Liver (tissue), 9 donors: ENCODE results near the gene DUXA. TPM values are rescaled to one million over a fixed set of nuclear protein-coding genes. Genes with fewer than 3 reads are reported as not detected.

Source experiments
- DNase-seq: peaks from one replicate; pipeline ENCODE4 v3.0.0-alpha.2; 2017; ENCODE audit warnings: low spot score
- H3K27ac ChIP-seq, 2 donors: one replicate each; pipeline ENCODE4 v1.7.0; 2013; ENCODE audit warnings: inconsistent platforms in 2 of 2, low read length in 2 of 2, control low read depth in 1 of 2, low read depth in 1 of 2, mild to moderate bottlenecking in 1 of 2
- H3K27me3 ChIP-seq, 4 donors: one replicate each; pipeline versions ENCODE4 v1.6.1 to v1.7.0; 2013; ENCODE audit warnings: low read length in 3 of 4, inconsistent platforms in 1 of 4, mild to moderate bottlenecking in 1 of 4, moderate library complexity in 1 of 4; ENCODE audit not compliant: control insufficient read depth in 4 of 4, insufficient read depth in 4 of 4
- H3K36me3 ChIP-seq, 4 donors: one replicate each; pipeline versions ENCODE4 v1.6.1 to v1.7.0; 2013; ENCODE audit warnings: low read length in 3 of 4, mild to moderate bottlenecking in 3 of 4, low read depth in 1 of 4, moderate library complexity in 1 of 4; ENCODE audit not compliant: control insufficient read depth in 4 of 4, insufficient read depth in 3 of 4
- H3K4me1 ChIP-seq, 4 donors: one replicate each; pipeline versions ENCODE4 v1.6.1 to v1.7.0; 2013; ENCODE audit warnings: low read length in 3 of 4, mild to moderate bottlenecking in 3 of 4, moderate library complexity in 1 of 4; ENCODE audit not compliant: control insufficient read depth in 4 of 4, insufficient read depth in 4 of 4
- H3K4me3 ChIP-seq, 3 donors: one replicate each; pipeline versions ENCODE4 v1.6.1 to v1.7.0; 2013; ENCODE audit warnings: low read length in 3 of 3, control low read depth in 1 of 3, low read depth in 1 of 3, mild to moderate bottlenecking in 1 of 3
- H3K9ac ChIP-seq, 2 donors: one replicate each; pipeline ENCODE4 v1.7.0; 2013; ENCODE audit warnings: low read length in 2 of 2, mild to moderate bottlenecking in 2 of 2, moderate library complexity in 2 of 2, control low read depth in 1 of 2, low read depth in 1 of 2
- H3K9me3 ChIP-seq, 4 donors: one replicate each; pipeline versions ENCODE4 v1.6.1 to v1.7.0; 2013; ENCODE audit warnings: low read length in 3 of 4; ENCODE audit not compliant: control insufficient read depth in 4 of 4
- ATF3 ChIP-seq: IDR thresholded peaks from 2 replicates; pipeline ENCODE4 v1.6.1; 2016; ENCODE audit warnings: antibody characterized with exemption
- CTCF ChIP-seq: fragments of 150-350 bp; IDR thresholded peaks from 2 replicates; pipeline ENCODE4 v1.5.1; 2017; ENCODE audit warnings: improper control_type of control experiment, low read depth, low read length; ENCODE audit not compliant: missing input control
- EGR1 ChIP-seq, 2 donors: IDR thresholded peaks; 2 replicates each; pipeline ENCODE4 v1.6.1; 2016 to 2018; ENCODE audit warnings: antibody characterized with exemption in 2 of 2, low read depth in 2 of 2
- FOXA1 ChIP-seq: IDR thresholded peaks from 2 replicates; pipeline ENCODE4 v1.6.1; 2016; ENCODE audit warnings: antibody characterized with exemption
- FOXA2 ChIP-seq: IDR thresholded peaks from 2 replicates; pipeline ENCODE4 v1.6.1; 2016; ENCODE audit warnings: antibody characterized with exemption
- GABPA ChIP-seq, 2 donors: IDR thresholded peaks in 1 of 2; conservative IDR thresholded peaks in 1 of 2; 2 replicates each; pipeline ENCODE4 v1.6.1; 2016; ENCODE audit warnings: antibody characterized with exemption in 2 of 2, mild to moderate bottlenecking in 1 of 2, moderate library complexity in 1 of 2
- HNF4A ChIP-seq, 2 donors: conservative IDR thresholded peaks; 2 replicates each; pipeline ENCODE4 v1.6.1; 2016; ENCODE audit warnings: antibody characterized with exemption in 2 of 2, mild to moderate bottlenecking in 2 of 2
- HNF4G ChIP-seq: IDR thresholded peaks from 2 replicates; pipeline ENCODE4 v1.6.1; 2016; ENCODE audit warnings: antibody characterized with exemption
- JUND ChIP-seq, 2 donors: IDR thresholded peaks; 2 replicates each; pipeline ENCODE4 v1.6.1; 2016; ENCODE audit warnings: antibody characterized with exemption in 2 of 2
- MAX ChIP-seq: IDR thresholded peaks from 2 replicates; pipeline ENCODE4 v1.6.1; 2016; ENCODE audit warnings: antibody characterized with exemption
- NR2F2 ChIP-seq: IDR thresholded peaks from 2 replicates; pipeline ENCODE4 v1.6.1; 2016; ENCODE audit warnings: antibody characterized with exemption
- RAD21 ChIP-seq, 2 donors: IDR thresholded peaks; 2 replicates each; pipeline ENCODE4 v1.6.1; 2016; ENCODE audit warnings: antibody characterized with exemption in 2 of 2, mild to moderate bottlenecking in 2 of 2
- REST ChIP-seq: IDR thresholded peaks from 2 replicates; pipeline ENCODE4 v1.6.1; 2016; ENCODE audit warnings: antibody characterized with exemption, mild to moderate bottlenecking
- RXRA ChIP-seq, 2 donors: IDR thresholded peaks; 2 replicates each; pipeline ENCODE4 v1.6.1; 2017 to 2018; ENCODE audit warnings: antibody characterized with exemption in 2 of 2, mild to moderate bottlenecking in 1 of 2
- TAF1 ChIP-seq: conservative IDR thresholded peaks from 2 replicates; pipeline ENCODE4 v1.6.1; 2016; ENCODE audit warnings: antibody characterized with exemption, mild to moderate bottlenecking
- YY1 ChIP-seq: IDR thresholded peaks from 2 replicates; pipeline ENCODE4 v1.6.1; 2016; ENCODE audit warnings: antibody characterized with exemption, mild to moderate bottlenecking
- ZBTB33 ChIP-seq: IDR thresholded peaks from 2 replicates; pipeline ENCODE4 v1.6.1; 2016; ENCODE audit warnings: antibody characterized with exemption
- WGBS: extraction: QIAGEN DNeasy Blood & Tissue Kit; methylation state at CpG from one replicate; pipeline ENCODE4 v1.1.7; 2013; 5-methylcytosine and 5-hydroxymethylcytosine counted together
- polyA plus RNA-seq, 2 donors: library from polyadenylated mRNA; stranded (reverse) in 1 of 2; unstranded in 1 of 2; fragments of 200-250 nt in 1 of 2; fragments of >200 nt in 1 of 2; fragmentation: Nextera tagmentation in 1 of 2; extraction: Ambion mirVana in 1 of 2; gene quantifications; one replicate each; pipeline versions ENCODE4 v1.2.1 to v1.2.3, GENCODE V29; 2013 to 2015
- total RNA-seq, 2 donors: library from RNA; depleted of rRNA; stranded (reverse); fragments of >200 nt; gene quantifications; one replicate each; pipeline ENCODE4 v1.2.3, GENCODE V29; 2014
- donor health status: healthy.
- donor health status: healthy.
- donor health status: healthy.
- donor health status: healthy.
- donor health status: healthy.

The DUXA gene
- total and polyA plus RNA-seq, 4 donors = not detected

- no peaks in the 10 kb centered on the region for H3K36me3 ChIP-seq
- no peak overlapping the region for H3K4me3 ChIP-seq
- H3K9me3 ChIP-seq = peaks cover 2 to 13% (median 7%) of the 10 kb centered on the region in 4 donors
- no peak overlapping the region for H3K27ac ChIP-seq
- WGBS = 89% methylated on average over 4 of the region's 4 CpGs
- DNase-seq = no peak
- TF ChIP-seq FOXA2 = no peak
- TF ChIP-seq ZBTB33 = no peak
- no peak for TF ChIP-seq TAF1
- no peak for TF ChIP-seq RXRA (IDR thresholded peaks at IDR 0.05)
- no peak for TF ChIP-seq HNF4G
- TF ChIP-seq GABPA (IDR thresholded peaks at IDR 0.05 in 1 of 2, conservative IDR thresholded peaks at IDR 0.05 in 1 of 2) = no peak
- no peak for TF ChIP-seq YY1
- TF ChIP-seq HNF4A (conservative IDR thresholded peaks at IDR 0.05) = no peak
- TF ChIP-seq MAX = no peak
- TF ChIP-seq REST = no peak
- no peak for TF ChIP-seq JUND (IDR thresholded peaks at IDR 0.05)
- no peak for TF ChIP-seq RAD21 (IDR thresholded peaks at IDR 0.05)
- no peak for TF ChIP-seq FOXA1
- no peak for TF ChIP-seq EGR1 (IDR thresholded peaks at IDR 0.05; ENCODE audit: low read depth in 2 of 2)
- H3K4me1 ChIP-seq = peaks cover 0 to 1% (median 0%) of the 10 kb centered on the region in 4 donors
- no peak overlapping the region for H3K9ac ChIP-seq
- no peaks in the 10 kb centered on the region for H3K27me3 ChIP-seq
Measured at GRCh38 chr19:57141699-57142098, 25.6 kb downstream of the DUXA start.

- Histone ChIP-seq H3K4me3 (no peak overlapping the region), H3K36me3 (no peaks in the 10 kb centered on the region), H3K9ac (no peak overlapping the region), H3K27me3 (peaks cover 0 to 3% (median 0%) of the 10 kb centered on the region in 4 donors), H3K9me3 (peaks cover 3 to 10% (median 10%) of the 10 kb centered on the region in 4 donors), H3K27ac (no peak overlapping the region), H3K4me1 (no peaks in the 10 kb centered on the region)
- DNase-seq = no peak
- WGBS = 72% methylated on average over 6 of the region's 6 CpGs
- no peak for TF ChIP-seq NR2F2
- no peak for TF ChIP-seq ATF3
- no peak for TF ChIP-seq HNF4G
- TF ChIP-seq RAD21 (IDR thresholded peaks at IDR 0.05) = no peak
- no peak for TF ChIP-seq ZBTB33
- TF ChIP-seq YY1 = no peak
- TF ChIP-seq EGR1 (IDR thresholded peaks at IDR 0.05; ENCODE audit: low read depth in 2 of 2) = no peak
- TF ChIP-seq TAF1 = no peak
- no peak for TF ChIP-seq REST
- no peak for TF ChIP-seq JUND (IDR thresholded peaks at IDR 0.05)
- no peak for TF ChIP-seq MAX
- no peak for TF ChIP-seq HNF4A (conservative IDR thresholded peaks at IDR 0.05)
- no peak for TF ChIP-seq CTCF
- TF ChIP-seq FOXA2 = no peak
- TF ChIP-seq FOXA1 = no peak
- no peak for TF ChIP-seq GABPA (IDR thresholded peaks at IDR 0.05 in 1 of 2, conservative IDR thresholded peaks at IDR 0.05 in 1 of 2)
Measured at GRCh38 chr19:57135797-57136196, 31.5 kb downstream of the DUXA start.
